Spleen (tissue), 11 donors: ENCODE measurements around the gene ASB13. TPM values are rescaled to one million over a fixed set of nuclear protein-coding genes. Genes with fewer than 3 reads are reported as not detected.

Source experiments
- DNase-seq: peaks from one replicate; pipeline ENCODE4 v3.0.0-alpha.2; 2020
- H3K27ac ChIP-seq, 8 donors: fragments of 200-600 bp; sonication (generic) in 7 of 8; 1 replicate in 4 of 8; 2 replicates in 4 of 8; pipeline versions ENCODE4 v1.5.0 to v1.8.0; 2016 to 2021; ENCODE audit warnings: inconsistent platforms in 4 of 8, mild to moderate bottlenecking in 4 of 8, moderate library complexity in 1 of 8
- H3K27me3 ChIP-seq, 7 donors: fragments of 200-600 bp; sonication (generic) in 6 of 7; replicated peaks in 1 of 7; 1 replicate in 4 of 7; 2 replicates in 3 of 7; pipeline versions ENCODE4 v1.5.0 to v1.8.0; 2016 to 2021; ENCODE audit warnings: inconsistent platforms in 3 of 7, mild to moderate bottlenecking in 1 of 7
- H3K36me3 ChIP-seq, 6 donors: fragments of 200-600 bp; sonication (generic) in 5 of 6; 1 replicate in 4 of 6; 2 replicates in 2 of 6; pipeline versions ENCODE4 v1.5.0 to v1.8.0; 2016 to 2021; ENCODE audit warnings: inconsistent platforms in 2 of 6
- H3K4me1 ChIP-seq, 6 donors: fragments of 200-600 bp; sonication (generic) in 5 of 6; 1 replicate in 3 of 6; 2 replicates in 3 of 6; pipeline versions ENCODE4 v1.5.0 to v1.8.0; 2016 to 2021; ENCODE audit warnings: inconsistent platforms in 3 of 6
- H3K4me3 ChIP-seq, 8 donors: fragments of 200-600 bp; sonication (generic) in 7 of 8; 1 replicate in 4 of 8; 2 replicates in 4 of 8; pipeline versions ENCODE4 v1.5.0 to v1.8.0; 2016 to 2021; ENCODE audit warnings: inconsistent platforms in 4 of 8, mild to moderate bottlenecking in 4 of 8, moderate library complexity in 2 of 8
- H3K9me3 ChIP-seq, 8 donors: fragments of 200-600 bp; sonication (generic) in 7 of 8; 1 replicate in 4 of 8; 2 replicates in 4 of 8; pipeline versions ENCODE4 v1.5.0 to v1.8.0; 2016 to 2021; ENCODE audit warnings: inconsistent platforms in 4 of 8
- POLR2A ChIP-seq, 3 donors: fragments of 450-650 bp; IDR thresholded peaks; one replicate each; pipeline ENCODE4 v1.5.1; 2017; ENCODE audit warnings: antibody characterized with exemption in 3 of 3, mild to moderate bottlenecking in 1 of 3
- POLR2AphosphoS5 ChIP-seq, 3 donors: sonication (generic); formaldehyde crosslinking; IDR thresholded peaks; one replicate each; pipeline ENCODE4 v1.5.1; 2017; ENCODE audit warnings: antibody characterized with exemption in 3 of 3
- WGBS, 5 donors: extraction: QIAGEN DNeasy Blood & Tissue Kit in 3 of 5; methylation state at CpG; one replicate each; pipeline versions ENCODE4 v1.1.5 to v1.1.7; 2013 to 2018; 5-methylcytosine and 5-hydroxymethylcytosine counted together
- intact Hi-C: fragments of 100-400 bp; cut with DNase I; formaldehyde crosslinking; loops from one replicate; pipeline ENCODE4 v1.15.0; 2023; ENCODE audit warnings: low total_unique reads
- polyA plus RNA-seq, 3 donors: library from polyadenylated mRNA; stranded (reverse); fragments of 200-250 nt; gene quantifications; one replicate each; pipeline ENCODE4 v1.2.1, GENCODE V29; 2013
- total RNA-seq, 7 donors: library from RNA; depleted of rRNA in 3 of 7; stranded (reverse); fragments of >200 nt in 3 of 7; fragmentation: NEBNext Ultra II Directional in 4 of 7; extraction: Animal tissue kit (Norgen Biotek cat#: 25700) in 4 of 7; gene quantifications; one replicate each; pipeline versions ENCODE4 v1.1.0 to v1.2.1, GENCODE V29; 2016 to 2021
- TF ChIP-seq, protein P1 (sequence below), 11 experiments: fragments of 200-600 bp in 7 of 11; fragments of 450-650 bp in 4 of 11; sonication (generic) in 4 of 11; IDR thresholded peaks in 8 of 11; conservative IDR thresholded peaks in 3 of 11; 1 replicate in 7 of 11; 2 replicates in 4 of 11; pipeline versions ENCODE4 v1.4.0 to v1.8.0; 2016 to 2021; ENCODE audit warnings: antibody characterized with exemption in 11 of 11, inconsistent platforms in 4 of 11, mild to moderate bottlenecking in 1 of 11
- donor health status: healthy with polysubstance abuse.
- donor health status: DM: no; HTN: no; CAD: no; lungs with moderate emphysema.
- donor health status: DM: no; HTN: no; CAD: no.
- donor health status: Bipolar disorder and iron deficiency.
- donor health status: healthy.
- donor health status: DM: no; HTN: no; CAD: no.
- donor health status: DM: yes; HTN: yes; CAD: no.

ASB13 gene
- total and polyA plus RNA-seq, 10 donors, result 17.0 to 29.6 (median 21.8) TPM

DNA sequence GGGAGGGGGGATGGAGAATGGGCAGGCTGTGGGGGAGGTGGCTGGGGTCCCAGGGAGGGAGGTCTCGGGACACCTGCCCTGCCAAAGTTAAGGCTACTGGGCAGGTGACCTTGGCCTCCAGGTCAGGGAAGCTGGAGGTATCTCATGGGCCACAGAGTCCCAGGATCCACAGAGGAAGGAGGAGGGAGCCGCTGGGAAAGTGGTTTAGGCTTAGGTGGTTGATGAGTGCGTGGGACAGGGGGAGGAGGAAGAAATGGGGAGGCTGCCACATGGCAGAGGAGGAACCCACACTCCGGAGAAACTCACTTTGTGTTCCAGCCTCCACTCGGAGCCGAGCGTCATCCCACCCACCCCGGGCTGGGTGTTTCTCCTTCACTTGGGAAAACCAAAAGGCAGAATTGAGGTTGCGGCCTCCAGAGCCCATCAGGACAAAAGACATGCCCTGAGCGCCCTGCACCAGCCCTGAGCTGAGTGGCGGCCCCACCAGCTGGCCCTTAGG is 46.1 kb downstream of the ASB13 start:
- no peak overlapping the region for H3K4me3 ChIP-seq
- 84 to 94% (median 89%) methylated on average over 11 of the region's 11 CpGs for WGBS, 5 donors
- peak; percentile 45 for DNase-seq
- peaks cover 0 to 10% (median 6%) of the 10 kb centered on the region in 6 donors for H3K4me1 ChIP-seq
- H3K9me3 ChIP-seq, result no peaks in the 10 kb centered on the region
- no peaks in the 10 kb centered on the region for H3K27me3 ChIP-seq
- intact Hi-C loops, result no loop called here
- H3K36me3 ChIP-seq, result no peaks in the 10 kb centered on the region
- TF ChIP-seq POLR2AphosphoS5 (IDR thresholded peaks at IDR 0.05) (no peak), POLR2A (IDR thresholded peaks at IDR 0.05) (no peak)
- TF ChIP-seq, protein P1, sequence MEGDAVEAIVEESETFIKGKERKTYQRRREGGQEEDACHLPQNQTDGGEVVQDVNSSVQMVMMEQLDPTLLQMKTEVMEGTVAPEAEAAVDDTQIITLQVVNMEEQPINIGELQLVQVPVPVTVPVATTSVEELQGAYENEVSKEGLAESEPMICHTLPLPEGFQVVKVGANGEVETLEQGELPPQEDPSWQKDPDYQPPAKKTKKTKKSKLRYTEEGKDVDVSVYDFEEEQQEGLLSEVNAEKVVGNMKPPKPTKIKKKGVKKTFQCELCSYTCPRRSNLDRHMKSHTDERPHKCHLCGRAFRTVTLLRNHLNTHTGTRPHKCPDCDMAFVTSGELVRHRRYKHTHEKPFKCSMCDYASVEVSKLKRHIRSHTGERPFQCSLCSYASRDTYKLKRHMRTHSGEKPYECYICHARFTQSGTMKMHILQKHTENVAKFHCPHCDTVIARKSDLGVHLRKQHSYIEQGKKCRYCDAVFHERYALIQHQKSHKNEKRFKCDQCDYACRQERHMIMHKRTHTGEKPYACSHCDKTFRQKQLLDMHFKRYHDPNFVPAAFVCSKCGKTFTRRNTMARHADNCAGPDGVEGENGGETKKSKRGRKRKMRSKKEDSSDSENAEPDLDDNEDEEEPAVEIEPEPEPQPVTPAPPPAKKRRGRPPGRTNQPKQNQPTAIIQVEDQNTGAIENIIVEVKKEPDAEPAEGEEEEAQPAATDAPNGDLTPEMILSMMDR (IDR thresholded peaks at IDR 0.05 in 8 of 11, conservative IDR thresholded peaks at IDR 0.05 in 3 of 11), result no peak
- no peak overlapping the region for H3K27ac ChIP-seq

DNA sequence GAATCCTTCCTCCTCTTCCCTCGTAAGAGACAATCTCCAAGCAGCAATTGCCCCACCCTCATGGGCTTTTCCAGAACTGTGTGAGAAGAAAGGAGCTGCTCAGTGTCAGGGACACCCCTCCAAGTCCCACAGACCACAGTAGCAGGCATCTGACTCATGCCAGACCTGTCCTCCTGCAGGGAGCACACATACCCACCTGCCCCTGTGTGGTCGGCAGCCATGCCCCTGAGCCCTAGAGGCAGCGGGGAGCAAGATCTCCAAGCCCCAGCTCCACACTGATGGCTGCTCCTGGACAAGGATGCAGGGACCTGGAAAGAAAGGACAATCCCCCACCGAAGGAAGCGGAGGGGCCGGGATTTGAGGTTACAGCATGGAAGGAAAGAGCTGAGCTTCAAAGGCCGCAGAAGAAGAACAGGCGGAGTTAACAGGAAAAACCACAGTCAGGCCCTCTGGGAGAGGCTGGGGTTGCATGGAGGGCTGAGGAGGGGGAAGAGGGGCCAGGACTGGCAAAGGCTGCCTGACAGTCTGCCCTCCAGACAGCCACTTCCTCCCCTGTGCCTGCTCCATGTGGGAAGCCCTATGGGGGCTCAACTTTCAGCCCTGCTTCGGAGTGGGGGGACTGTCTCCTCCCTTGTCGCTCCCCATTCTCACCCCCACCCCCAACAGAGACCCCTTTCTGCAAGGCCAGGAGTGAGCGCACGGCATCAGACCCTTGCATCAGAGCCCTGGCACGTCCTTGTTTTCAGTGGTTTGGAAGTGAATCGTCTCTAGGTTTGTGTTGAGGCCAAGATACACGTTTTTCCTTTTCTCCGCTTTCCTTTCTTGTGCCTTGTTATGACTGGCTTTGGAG is 46.8 kb downstream of the ASB13 start:
- Histone ChIP-seq H3K9me3 (no peaks in the 10 kb centered on the region), H3K27ac (no peak overlapping the region), H3K4me1 (peaks cover 0 to 10% (median 6%) of the 10 kb centered on the region in 6 donors), H3K4me3 (no peak overlapping the region), H3K36me3 (no peaks in the 10 kb centered on the region), H3K27me3 (no peaks in the 10 kb centered on the region)
- DNase-seq, result peak; percentile 57
- WGBS, 5 donors, result 60 to 74% (median 72%) methylated on average over 16 of the region's 16 CpGs
- TF ChIP-seq POLR2A (IDR thresholded peaks at IDR 0.05) (no peak), POLR2AphosphoS5 (IDR thresholded peaks at IDR 0.05) (no peak)
- TF ChIP-seq, protein P1 (IDR thresholded peaks at IDR 0.05 in 8 of 11, conservative IDR thresholded peaks at IDR 0.05 in 3 of 11), result no peak
- intact Hi-C loops, result no loop called here

DNA sequence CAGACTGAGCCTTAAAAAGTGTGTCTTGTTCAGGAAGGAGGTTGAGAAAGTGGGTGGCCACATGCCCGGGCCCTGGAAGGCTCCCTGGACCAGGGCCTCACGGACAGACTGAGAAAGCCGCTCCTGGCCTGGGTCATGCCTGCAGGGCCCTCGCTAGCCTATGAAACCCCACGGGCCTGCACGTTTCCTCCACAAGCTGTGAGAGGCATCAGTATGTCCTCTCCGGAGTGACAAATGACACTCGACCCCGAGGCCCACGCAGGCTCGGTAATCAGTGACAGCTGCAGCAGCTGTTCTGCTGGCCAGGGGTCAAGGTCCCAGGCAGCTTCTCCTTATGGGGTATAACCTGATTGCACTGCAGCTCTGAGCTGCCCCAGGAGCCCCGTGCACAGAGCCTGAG is 47.6 kb downstream of the ASB13 start:
- Histone ChIP-seq H3K27me3 (no peaks in the 10 kb centered on the region), H3K9me3 (no peaks in the 10 kb centered on the region), H3K4me3 (no peak overlapping the region), H3K4me1 (peaks cover 0 to 10% (median 6%) of the 10 kb centered on the region in 6 donors), H3K27ac (no peak overlapping the region), H3K36me3 (no peaks in the 10 kb centered on the region)
- 37 to 69% (median 63%) methylated on average over 4 to 12 of the region's 12 CpGs for WGBS, 5 donors
- DNase-seq, result peak; percentile 63
- intact Hi-C loops, result no loop called here
- TF ChIP-seq POLR2AphosphoS5 (IDR thresholded peaks at IDR 0.05) (peak in 2 of 3 donors; percentile 36 to 37), POLR2A (IDR thresholded peaks at IDR 0.05) (no peak)
- TF ChIP-seq, protein P1 (IDR thresholded peaks at IDR 0.05 in 8 of 11, conservative IDR thresholded peaks at IDR 0.05 in 3 of 11), result no peak

DNA sequence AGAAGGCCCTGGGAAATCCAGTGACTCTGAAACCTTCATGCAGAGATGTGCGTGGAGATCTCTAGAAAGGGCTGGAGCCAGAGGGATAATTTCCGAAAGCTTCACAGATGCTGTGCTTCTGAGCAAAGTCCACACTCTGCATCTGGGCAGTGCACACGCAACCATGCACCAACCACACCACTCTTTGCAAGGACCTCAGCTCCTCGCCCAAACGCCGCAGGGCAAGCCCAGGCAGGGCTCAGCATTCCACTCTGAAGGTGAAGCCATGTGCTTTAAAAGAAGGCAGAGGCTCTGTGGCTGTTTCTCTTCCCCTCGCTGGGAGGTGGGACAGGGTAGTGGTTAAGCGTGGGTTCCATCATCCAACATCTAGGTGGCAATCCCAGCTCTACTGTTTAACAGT is 48.4 kb downstream of the ASB13 start:
- Histone ChIP-seq H3K27me3 (no peaks in the 10 kb centered on the region), H3K4me1 (peaks cover 0 to 3% (median 3%) of the 10 kb centered on the region in 6 donors), H3K36me3 (no peaks in the 10 kb centered on the region), H3K4me3 (no peak overlapping the region), H3K9me3 (no peaks in the 10 kb centered on the region), H3K27ac (no peak overlapping the region)
- DNase-seq, result no peak
- intact Hi-C loops, result no loop called here
- TF ChIP-seq, protein P1 (IDR thresholded peaks at IDR 0.05 in 8 of 11, conservative IDR thresholded peaks at IDR 0.05 in 3 of 11), result no peak
- TF ChIP-seq POLR2AphosphoS5 (IDR thresholded peaks at IDR 0.05), result no peak
- TF ChIP-seq POLR2A (IDR thresholded peaks at IDR 0.05), result no peak
- WGBS, 5 donors, result 81 to 94% (median 88%) methylated on average over 8 of the region's 8 CpGs
